GM10248 (cell line): Measurements from ENCODE around the gene SIN3B.

Experiments used
- CTCF ChIA-PET: fragments of 300-600 bp; sonication (Branson Sonifier 250); formaldehyde crosslinking; extraction: SDS; loops from one replicate; lab custom pipeline; 2021; ENCODE audit warnings: antibody characterized with exemption; lab: Yijun Ruan, JAX
- POLR2A ChIA-PET: fragments of 350-650 bp; sonication (Branson Sonifier 250); formaldehyde crosslinking; extraction: SDS; loops from one replicate; lab custom pipeline; 2020; ENCODE audit warnings: antibody characterized with exemption; lab: Yijun Ruan, JAX
- DNase-seq: peaks from one replicate; pipeline ENCODE4 v3.0.0; 2012; ENCODE audit errors: extremely low spot score
- CTCF ChIP-seq: IDR thresholded peaks from 2 replicates; pipeline ENCODE4 v1.5.1; 2012; ENCODE audit warnings: mild to moderate bottlenecking, low read depth; ENCODE audit errors: extremely low read depth, missing control alignments, control extremely low read depth

The SIN3B gene

GRCh38 chr19:16898361-16899015 is 69.3 kb downstream of the SIN3B start:
- CTCF ChIA-PET = interaction anchor here (1.0 to 1.3 kb wide), 3 partner anchors 11 to 126 kb away, joined by 3 read pairs; no protein-coding TSS in a partner anchor
- DNase-seq = no peak
- TF ChIP-seq CTCF = no peak
- POLR2A ChIA-PET = no interaction called here

GRCh38 chr19:16899566-16900075 is 70.4 kb downstream of the SIN3B start:
- peak; percentile 89 for TF ChIP-seq CTCF
- POLR2A ChIA-PET = interaction anchor here (0.5 kb wide), 1 partner anchor 345 kb away, joined by 7 read pairs; no protein-coding TSS in a partner anchor
- peak; percentile 80 for DNase-seq
- CTCF ChIA-PET = interaction anchor here (0.7 to 1.3 kb wide), 9 partner anchors 10 to 195 kb away, joined by 3 to 6 read pairs (median 3); no protein-coding TSS in a partner anchor

DNA sequence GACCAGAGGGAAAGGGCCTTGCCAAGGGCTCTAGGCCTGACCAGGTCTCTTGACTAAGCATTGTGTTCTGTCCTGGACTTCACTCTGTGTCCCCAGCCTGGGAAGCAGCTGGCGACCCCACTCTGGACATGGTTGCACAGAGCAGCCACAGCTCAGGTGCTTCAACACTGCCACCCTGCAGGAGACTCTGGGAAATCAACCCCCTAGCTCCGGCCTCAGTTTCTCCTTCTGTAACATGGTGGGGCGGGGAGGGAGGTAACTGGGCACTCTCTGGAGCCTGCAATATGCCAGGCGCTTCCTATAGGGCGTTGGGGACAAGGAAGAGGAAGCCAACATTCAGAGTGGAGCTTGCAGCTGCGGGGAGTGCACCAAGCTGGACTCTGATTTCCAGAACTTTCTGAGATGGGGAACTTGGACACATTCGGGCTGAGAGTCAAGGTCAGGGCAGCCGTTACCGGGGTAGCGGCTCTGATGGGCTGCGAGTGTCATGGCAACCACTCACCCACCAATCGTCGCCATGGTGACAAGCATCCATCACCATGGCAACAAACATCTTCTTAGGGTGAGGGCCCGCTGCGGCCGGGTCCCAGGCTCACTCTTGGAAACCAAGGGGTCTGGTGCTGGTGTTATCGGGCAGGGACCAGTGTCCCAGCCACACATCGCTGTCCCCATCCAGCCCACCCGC is 72.4 kb downstream of the SIN3B start:
- ChIA-PET POLR2A (no interaction called here), CTCF (interaction anchor here (1.4 kb wide), 1 partner anchor 187 kb away, joined by 4 read pairs; no protein-coding TSS in a partner anchor)
- TF ChIP-seq CTCF = no peak
- DNase-seq = no peak

DNA sequence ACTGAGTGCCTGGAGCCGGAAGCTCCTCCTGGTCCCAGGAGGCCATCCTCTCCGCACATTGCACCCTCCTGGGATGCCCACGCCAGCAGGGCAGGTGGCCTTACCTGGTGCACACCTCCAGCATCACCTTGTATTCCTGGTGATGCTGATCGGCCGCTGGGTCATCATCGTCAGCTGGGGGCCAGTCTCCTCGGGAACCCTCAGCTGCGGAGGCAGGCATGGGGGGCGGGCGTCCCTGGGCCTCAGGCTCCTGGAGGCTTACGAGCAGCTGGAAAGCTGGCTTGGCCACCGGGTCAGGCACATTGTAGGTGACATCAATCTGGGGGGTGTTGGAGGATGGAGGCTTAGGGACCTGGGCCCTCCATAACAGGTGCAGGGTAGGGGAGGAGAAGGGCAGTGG is 73.3 kb downstream of the SIN3B start:
- no peak for TF ChIP-seq CTCF
- DNase-seq = no peak
- POLR2A ChIA-PET = interaction anchor here (0.6 kb wide), 1 partner anchor 287 kb away, joined by 3 read pairs; no protein-coding TSS in a partner anchor
- CTCF ChIA-PET = no interaction called here

GRCh38 chr19:16903347-16903746 is 74.1 kb downstream of the SIN3B start:
- ChIA-PET CTCF (interaction anchor here (1.5 kb wide), 1 partner anchor 14 kb away, joined by 3 read pairs; no protein-coding TSS in a partner anchor), POLR2A (no interaction called here)
- TF ChIP-seq CTCF = no peak
- no peak for DNase-seq

- ChIA-PET POLR2A (no interaction called here), CTCF (interaction anchor here (1.5 kb wide), 1 partner anchor 12 kb away, joined by 3 read pairs; no protein-coding TSS in a partner anchor)
- DNase-seq = no peak
- no peak for TF ChIP-seq CTCF
Observed at GRCh38 chr19:16904599-16904998, 75.4 kb downstream of the SIN3B start.
